ENCODE measurements around the gene PCNX3. TPM values are rescaled to one million over a fixed set of nuclear protein-coding genes. Genes with fewer than 3 reads are reported as not detected.

PCNX3 gene
- total RNA-seq, 2 donors from 2014 or later, result 32.0 to 67.9 TPM

GRCh38 chr11:65571940-65572339 is 43.6 kb upstream of the PCNX3 start:
- Histone ChIP-seq H3K27me3 (replicated peaks; ENCODE audit: insufficient read depth) (no peaks in the 10 kb centered on the region), H3K4me1 (replicated peaks) (peaks cover 45% of the 10 kb centered on the region), H3K9me3 (no peaks in the 10 kb centered on the region), H3K27ac (peak overlapping the region; percentile 87 to 96), H3K4me3 (peak overlapping the region; percentile 72 to 78), H3K36me3 (no peaks in the 10 kb centered on the region)
- intact Hi-C loops (cut with DNase I), result loop anchor here (2.0 kb wide), 1 partner anchor 31 kb away; no protein-coding TSS in a partner anchor
- WGBS, result 5% methylated on average over 11 of the region's 11 CpGs
- peak in 3 of 4 experiments; percentile 24 to 58 (median 52) for TF ChIP-seq CTCF (IDR thresholded peaks at IDR 0.05)
- no peak for TF ChIP-seq POLR2AphosphoS5 (IDR thresholded peaks at IDR 0.05)
- no peak for DNase-seq (ENCODE audit: low spot score)

- Histone ChIP-seq H3K4me1 (replicated peaks) (peaks cover 49% of the 10 kb centered on the region), H3K27ac (peak within 1 kb of the TSS; percentile 96), H3K9me3 (no peaks in the 10 kb centered on the region), H3K36me3 (no peaks in the 10 kb centered on the region), H3K4me3 (peak within 1 kb of the TSS; percentile 72 to 78), H3K27me3 (replicated peaks; ENCODE audit: insufficient read depth) (no peaks in the 10 kb centered on the region)
- DNase-seq (ENCODE audit: low spot score), result peak; percentile 89
- intact Hi-C loops (cut with DNase I), result no loop called here
- under 1% methylated on average over 57 of the region's 86 CpGs for WGBS
- peak; percentile 89 for TF ChIP-seq POLR2AphosphoS5 (IDR thresholded peaks at IDR 0.05)
- TF ChIP-seq POLR2A (IDR thresholded peaks at IDR 0.05), result peak; percentile 60
- TF ChIP-seq CTCF (IDR thresholded peaks at IDR 0.05), result no peak
These were observed 43.1 kb upstream of the PCNX3 start, which contains the start of gene FAM89B for GRCh38 chr11:65572356-65573051. Gene FAM89B, plus strand, starts transcription at chr11:65572538. Its CDS starts 132 bp downstream, at chr11:65572670.

GRCh38 chr11:65573391-65574079 is 42.0 kb upstream of the PCNX3 start:
- no peaks in the 10 kb centered on the region for H3K36me3 ChIP-seq
- no peaks in the 10 kb centered on the region for H3K27me3 ChIP-seq (replicated peaks; ENCODE audit: insufficient read depth)
- no peak for DNase-seq (ENCODE audit: low spot score)
- peak overlapping the region; percentile 74 to 78 for H3K4me3 ChIP-seq
- H3K27ac ChIP-seq, result peak overlapping the region; percentile 87 to 96
- peaks cover 41% of the 10 kb centered on the region for H3K4me1 ChIP-seq (replicated peaks)
- no peaks in the 10 kb centered on the region for H3K9me3 ChIP-seq
- intact Hi-C loops (cut with DNase I), result no loop called here
- no peak for TF ChIP-seq CTCF (IDR thresholded peaks at IDR 0.05)
- TF ChIP-seq POLR2AphosphoS5 (IDR thresholded peaks at IDR 0.05), result no peak
- no peak for TF ChIP-seq POLR2A (IDR thresholded peaks at IDR 0.05)
- 15% methylated on average over 22 of the region's 22 CpGs for WGBS

GRCh38 chr11:65574109-65574810 is 41.3 kb upstream of the PCNX3 start:
- intact Hi-C loops (cut with DNase I), result no loop called here
- 4% methylated on average over 33 of the region's 67 CpGs for WGBS

More at GRCh38 chr11:65574109-65574810, 41.3 kb upstream of the PCNX3 start:
- peak overlapping the region; percentile 87 to 96 for H3K27ac ChIP-seq
- peaks cover 34% of the 10 kb centered on the region for H3K4me1 ChIP-seq (replicated peaks)
- no peaks in the 10 kb centered on the region for H3K27me3 ChIP-seq (replicated peaks; ENCODE audit: insufficient read depth)
- TF ChIP-seq CTCF (IDR thresholded peaks at IDR 0.05) (peak; percentile 96 to 100 (median 98)), POLR2AphosphoS5 (IDR thresholded peaks at IDR 0.05) (peak; percentile 68), POLR2A (IDR thresholded peaks at IDR 0.05) (peak; percentile 15)
- no peaks in the 10 kb centered on the region for H3K36me3 ChIP-seq
- H3K4me3 ChIP-seq, result peak overlapping the region; percentile 74 to 78
- no peaks in the 10 kb centered on the region for H3K9me3 ChIP-seq
- DNase-seq (ENCODE audit: low spot score), result peak; percentile 77
